ENCODE data around the gene TDRD7.

Gene TDRD7

GRCh38 chr9:97386733-97387503, 25.0 kb upstream of the TDRD7 start:
- DNase-seq (ENCODE audit: low spot score) = peak; percentile 75

- DNase-seq (ENCODE audit: low spot score) = no peak
Measured at GRCh38 chr9:97387504-97387886, 24.4 kb upstream of the TDRD7 start.

DNA sequence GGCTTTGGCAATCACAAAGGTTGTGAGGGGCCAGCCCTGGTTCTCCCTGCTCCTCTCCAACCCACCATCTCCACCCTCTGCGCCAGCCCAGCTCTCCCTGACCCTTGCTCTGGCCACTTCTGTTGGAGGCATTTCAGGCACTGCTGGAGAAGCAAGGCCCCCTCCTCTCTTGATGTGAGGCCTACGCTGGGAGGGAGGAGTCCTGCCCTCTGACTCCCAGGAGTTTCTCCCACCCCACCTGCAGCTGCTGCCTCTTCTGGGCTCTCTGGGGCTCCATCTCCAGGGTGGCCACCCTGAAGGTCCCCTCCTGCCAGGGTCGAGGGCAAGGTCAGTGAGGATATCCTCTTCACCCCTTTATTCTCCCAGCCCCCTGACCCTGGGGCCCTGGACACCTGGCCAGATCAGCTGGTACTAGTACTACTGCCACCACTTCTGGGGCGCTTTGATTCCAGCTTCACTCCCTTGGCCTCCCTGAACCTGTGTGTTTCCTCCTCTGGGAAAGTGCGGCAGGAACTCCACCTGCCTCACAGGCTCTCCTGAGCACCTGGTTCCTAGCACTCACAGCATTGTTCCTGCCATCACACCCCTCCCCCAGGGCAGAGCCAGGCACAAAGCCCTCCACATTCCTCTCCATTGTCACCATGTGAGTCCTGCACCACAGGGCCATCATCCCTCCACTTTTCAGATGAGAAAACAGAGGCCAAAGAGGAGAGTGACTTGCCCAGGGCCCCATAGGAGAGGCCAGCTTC, 23.8 kb upstream of the TDRD7 start:
- DNase-seq (ENCODE audit: low spot score) = peak; percentile 26

DNA sequence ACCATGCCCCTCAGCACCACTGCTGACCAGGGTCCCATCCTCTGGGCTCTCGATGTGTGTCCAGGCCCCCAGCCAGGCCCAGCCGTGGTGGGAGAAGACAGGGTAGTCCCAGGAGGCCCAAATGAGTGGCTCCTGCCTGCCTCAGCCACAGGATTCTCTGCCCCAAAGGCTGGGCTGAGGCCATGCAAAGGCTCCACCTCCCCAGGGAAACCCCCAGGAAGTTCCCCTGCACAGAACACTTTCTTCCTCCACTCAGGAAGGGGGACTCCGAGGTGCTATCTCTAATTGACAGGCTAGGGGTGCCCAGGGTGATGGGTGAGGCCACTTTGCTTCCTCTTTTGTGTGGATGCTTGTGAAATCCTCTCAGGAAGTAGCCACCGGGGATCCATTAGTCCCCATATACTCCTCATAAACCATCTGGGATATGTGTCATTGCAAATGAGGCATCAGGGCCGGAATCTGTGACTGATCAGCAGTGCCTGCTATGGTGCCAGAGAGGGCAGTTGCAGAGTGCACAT, 23.1 kb upstream of the TDRD7 start:
- no peak for DNase-seq (ENCODE audit: low spot score)

- DNase-seq (ENCODE audit: low spot score) = no peak
Measured at GRCh38 chr9:97389249-97389648, 22.6 kb upstream of the TDRD7 start.

- no peak for DNase-seq (ENCODE audit: low spot score)
Measured at GRCh38 chr9:97390791-97391406, 21.0 kb upstream of the TDRD7 start.

DNA sequence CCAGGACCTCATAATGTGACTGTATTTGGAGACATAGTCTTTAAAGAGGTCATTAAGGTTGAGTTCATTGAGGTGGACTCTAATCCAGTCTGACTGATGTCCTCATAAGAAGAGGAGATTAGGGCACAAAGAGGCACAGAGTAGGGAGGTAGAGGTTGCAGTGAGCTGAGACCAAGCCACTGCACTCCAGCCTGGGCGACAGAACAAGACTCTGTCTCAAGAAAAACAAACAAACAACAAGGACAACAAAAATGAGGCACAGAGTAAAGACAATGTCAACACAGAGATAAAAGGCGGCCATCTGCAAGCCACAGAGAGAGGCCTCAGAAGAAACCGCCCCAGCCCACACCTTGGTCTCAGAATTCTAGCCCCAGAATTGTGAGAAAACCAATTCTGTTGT, 17.0 kb upstream of the TDRD7 start:
- DNase-seq (ENCODE audit: low spot score) = no peak

GRCh38 chr9:97395745-97396144, 16.2 kb upstream of the TDRD7 start:
- no peak for DNase-seq (ENCODE audit: low spot score)

DNA sequence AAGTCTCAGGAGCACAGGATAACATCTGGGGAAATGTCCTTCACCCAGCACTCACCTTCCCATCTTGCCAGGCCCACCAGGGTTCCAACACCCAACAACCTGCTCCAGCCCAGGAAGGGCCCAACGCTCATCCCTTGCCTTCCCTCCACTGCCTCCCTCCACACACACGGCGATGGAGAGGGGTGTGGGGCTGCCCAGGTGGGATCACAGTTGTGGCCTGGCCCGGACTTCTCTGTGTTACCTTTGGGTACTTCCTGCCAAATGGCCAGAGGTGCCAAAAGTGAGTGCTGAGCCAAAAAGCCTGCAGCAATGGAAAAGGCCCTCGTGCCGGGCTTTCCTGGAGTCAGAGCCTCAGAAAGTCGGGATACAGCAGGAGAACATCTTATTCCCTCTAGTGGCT, 15.6 kb upstream of the TDRD7 start:
- DNase-seq (ENCODE audit: low spot score) = no peak

GRCh38 chr9:97397220-97397619, 14.7 kb upstream of the TDRD7 start:
- no peak for DNase-seq (ENCODE audit: low spot score)

GRCh38 chr9:97398999-97399758, 12.7 kb upstream of the TDRD7 start:
- DNase-seq (ENCODE audit: low spot score) = peak; percentile 53

DNA sequence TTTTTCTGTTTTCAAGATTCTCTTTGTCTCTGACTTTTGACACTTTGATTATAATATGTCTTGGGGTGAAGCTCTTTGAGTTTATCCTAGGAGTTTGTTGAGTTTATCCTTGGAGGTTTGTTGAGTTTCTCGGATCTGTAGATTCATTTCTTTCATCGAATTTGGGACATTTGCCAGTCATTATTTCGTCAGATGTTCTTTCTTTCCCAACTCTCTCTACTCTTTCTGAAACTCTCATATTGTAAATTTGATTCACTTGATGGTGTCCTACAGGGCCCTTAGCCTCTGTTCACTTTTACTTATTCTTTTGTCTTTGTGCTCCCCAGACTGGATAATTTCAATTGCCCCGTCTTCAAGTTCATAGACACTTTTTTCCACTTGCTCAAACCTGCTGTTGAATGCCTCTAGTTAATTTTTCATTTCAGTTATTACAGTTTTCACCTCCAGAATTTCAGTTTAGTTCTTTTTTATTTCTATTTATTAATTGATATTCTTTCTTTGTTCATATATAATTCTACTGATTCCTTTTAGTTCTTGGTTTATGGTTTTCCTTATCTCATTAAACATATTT, 8.1 kb upstream of the TDRD7 start:
- DNase-seq (ENCODE audit: low spot score) = no peak

GRCh38 chr9:97405551-97405950, 6.3 kb upstream of the TDRD7 start:
- no peak for DNase-seq (ENCODE audit: low spot score)

DNA sequence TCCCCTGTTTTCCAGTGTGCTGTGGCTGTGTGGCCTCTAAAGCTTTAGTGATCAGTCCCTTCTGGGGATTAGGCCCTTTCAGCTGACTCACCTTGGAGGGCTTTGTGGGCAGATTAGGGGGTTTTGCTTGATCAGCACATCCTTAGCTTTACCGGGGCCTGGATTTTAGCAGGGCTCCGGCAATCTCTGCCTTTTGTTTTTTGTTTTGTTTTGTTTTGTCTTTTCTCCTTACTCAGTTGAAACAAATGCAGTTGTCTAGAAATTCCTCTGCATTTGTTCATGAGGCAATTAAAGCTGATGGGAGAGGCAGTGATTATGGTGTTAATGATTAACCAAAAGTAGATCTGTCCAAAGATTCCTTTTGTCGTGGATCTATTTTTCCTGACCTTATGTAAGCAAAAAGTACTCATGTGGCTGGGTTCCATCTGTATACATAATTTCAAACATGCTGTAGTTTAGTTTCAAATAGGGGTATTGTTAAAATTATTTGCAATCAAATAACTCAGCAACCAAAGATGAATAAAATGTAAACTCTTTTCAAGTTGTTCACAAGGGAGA, 5.2 kb upstream of the TDRD7 start:
- no peak for DNase-seq (ENCODE audit: low spot score)

DNA sequence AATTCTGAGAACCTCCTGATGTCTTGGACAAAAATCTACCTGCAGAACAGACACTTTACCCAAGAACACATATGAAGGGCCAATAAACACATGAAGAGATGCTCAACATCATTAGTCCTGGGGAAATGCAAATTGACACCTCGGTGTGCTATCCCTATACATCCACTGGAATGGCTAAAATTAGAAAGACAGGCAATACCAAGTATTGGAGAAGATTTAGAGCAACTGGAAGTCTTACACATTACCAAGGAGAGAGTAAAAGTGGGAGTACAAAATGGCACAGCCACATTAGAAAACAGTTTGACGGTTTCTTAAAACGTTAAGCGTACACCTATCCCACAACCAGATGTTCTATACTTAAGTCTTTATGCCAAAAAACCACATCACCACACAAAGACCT, 3.3 kb upstream of the TDRD7 start:
- no peak for DNase-seq (ENCODE audit: low spot score)

DNA sequence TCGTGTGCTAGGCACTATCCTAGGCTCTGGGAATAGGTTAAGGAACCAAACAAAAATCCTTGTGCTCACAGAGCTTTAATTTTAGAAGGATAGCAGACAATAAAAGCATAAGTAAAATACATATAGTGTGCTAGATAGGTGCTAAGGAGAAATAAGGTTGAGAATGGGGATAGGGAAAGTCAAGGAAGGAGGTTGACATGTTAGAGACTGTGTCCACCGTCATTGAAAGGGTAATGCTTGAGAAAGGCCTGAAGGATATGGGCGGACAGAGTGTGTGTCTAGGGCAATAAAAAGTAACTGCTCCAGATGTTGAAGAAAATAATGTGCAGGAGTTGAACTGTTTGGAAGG, 482 bp upstream of the TDRD7 start:
- DNase-seq (ENCODE audit: low spot score) = no peak

- no peak for DNase-seq (ENCODE audit: low spot score)
Measured at GRCh38 chr9:97412626-97413385, 910 bp downstream of the TDRD7 start.

DNA sequence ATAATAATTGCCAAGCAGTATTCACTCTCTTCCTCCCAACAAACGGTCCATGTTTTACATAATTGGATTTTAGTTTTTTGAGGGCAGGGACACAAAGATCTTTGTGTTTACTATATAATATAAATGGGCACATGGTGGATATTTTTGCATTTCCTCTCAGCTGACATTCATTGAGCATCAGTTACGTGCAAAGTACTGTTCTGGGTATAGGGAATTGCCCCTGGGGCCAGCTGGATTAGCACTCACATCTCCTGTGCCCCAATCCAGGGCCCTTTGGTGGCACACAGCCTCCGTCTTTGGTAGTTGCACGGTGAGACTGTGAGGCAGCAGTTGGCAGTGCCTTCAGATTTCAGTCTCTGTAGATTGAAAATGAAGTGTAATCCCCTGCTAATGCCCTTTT, 1.6 kb downstream of the TDRD7 start:
- no peak for DNase-seq (ENCODE audit: low spot score)

DNA sequence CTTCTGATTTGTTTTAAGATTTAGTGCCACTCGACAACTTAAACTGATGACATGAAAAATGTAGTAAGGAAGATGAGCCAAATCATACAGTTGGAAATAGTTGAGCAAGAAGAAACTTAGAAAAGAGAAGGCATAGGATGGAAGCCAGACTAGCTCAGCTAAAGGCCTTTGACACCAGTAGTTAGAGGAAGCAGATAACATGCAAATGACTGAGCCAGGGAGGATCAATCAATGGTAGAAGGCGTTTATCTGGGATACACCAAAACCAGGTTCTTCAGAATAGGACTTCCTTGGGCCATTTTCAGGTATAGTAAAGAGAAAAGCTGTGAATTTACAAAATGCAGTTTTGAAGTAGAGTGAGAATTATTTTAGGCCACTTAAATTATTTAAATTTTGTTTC, 3.2 kb downstream of the TDRD7 start:
- no peak for DNase-seq (ENCODE audit: low spot score)

GRCh38 chr9:97418880-97419279, 7.0 kb downstream of the TDRD7 start:
- DNase-seq (ENCODE audit: low spot score) = no peak

Data from SK-N-DZ (cell line).